ENCODE measurements around the gene GRB7.

The GRB7 gene

GRCh38 chr17:39775031-39775430, 37.3 kb downstream of the GRB7 start:
- DNase-seq, result peak; percentile 75

GRCh38 chr17:39776252-39776651, 38.5 kb downstream of the GRB7 start:
- DNase-seq, result no peak

DNA sequence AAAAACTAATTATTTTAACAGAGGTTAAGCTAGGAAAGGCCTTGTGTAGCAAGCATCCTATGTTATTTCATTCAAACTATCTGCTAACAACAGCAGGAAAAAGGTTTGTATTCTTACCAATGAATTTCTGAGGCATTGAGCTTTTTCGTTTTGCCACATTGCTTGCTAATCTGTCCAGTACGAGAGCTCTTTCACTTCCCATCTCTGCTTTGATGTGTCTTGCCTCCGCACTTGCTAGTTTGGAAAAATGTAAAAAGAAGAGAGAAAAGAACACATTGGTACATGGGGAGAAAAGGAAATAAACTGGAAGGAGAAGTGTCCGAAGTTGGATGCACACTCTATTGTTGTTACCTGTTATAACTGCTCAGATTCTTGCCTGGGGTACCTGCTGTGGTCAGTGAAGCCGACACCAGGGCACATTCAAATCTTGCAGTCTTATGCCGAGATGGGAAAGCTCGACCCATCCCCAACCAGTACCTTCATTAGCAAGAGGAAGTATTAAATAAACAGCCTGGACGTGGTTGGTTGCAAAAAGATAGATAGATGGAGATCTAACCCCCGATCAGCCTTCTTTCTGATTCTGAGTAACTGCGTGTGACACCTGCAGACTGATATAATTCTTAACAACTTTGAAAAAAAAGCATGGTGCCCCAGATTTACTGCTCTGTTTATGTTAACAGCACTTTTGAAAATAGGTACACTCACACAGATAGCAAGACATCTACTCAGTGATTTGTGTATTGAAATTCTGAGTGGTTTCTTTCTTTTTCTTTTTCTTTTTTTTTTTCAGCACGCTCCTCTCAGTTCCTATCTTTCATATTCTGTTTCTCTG, 40.0 kb downstream of the GRB7 start:
- DNase-seq, result peak; percentile 79

DNA sequence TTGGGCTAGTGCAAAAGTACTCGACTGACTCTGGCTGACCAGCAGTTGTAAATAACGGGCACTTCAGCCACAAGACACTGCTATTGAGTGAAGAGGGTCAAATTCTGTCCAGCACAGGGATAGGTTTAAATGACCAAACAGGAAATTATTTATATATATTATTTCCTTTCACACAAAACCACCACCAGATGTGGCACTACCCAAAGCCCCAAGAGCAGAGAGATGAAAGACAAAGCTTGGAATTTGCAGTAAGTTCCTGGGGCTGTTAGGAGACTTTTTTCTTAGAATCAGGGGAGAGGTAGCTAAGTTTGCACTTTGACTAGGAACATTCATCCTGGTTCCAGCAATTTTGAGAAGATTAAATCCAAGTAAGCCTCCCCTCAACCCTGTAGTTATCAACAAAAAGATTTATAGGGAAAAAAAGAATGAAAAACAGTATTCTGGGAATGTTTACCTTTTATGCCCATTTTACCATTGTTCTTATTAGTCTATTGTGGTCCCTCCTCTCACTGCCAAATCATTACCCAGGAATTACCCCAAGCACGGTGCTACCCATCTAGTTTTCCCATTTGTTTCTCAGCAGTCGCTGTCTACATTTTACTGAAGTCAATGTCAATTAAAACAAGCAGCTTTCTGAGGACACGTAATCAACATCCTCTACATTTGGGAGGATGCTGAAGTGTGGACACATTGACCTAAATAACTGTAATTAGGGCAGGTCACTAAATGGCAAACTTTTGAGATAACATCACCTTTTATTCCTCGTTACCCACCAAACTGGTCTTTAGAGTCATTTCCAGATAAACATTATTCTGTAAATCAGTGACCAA, 43.5 kb downstream of the GRB7 start:
- no peak for DNase-seq

DNA sequence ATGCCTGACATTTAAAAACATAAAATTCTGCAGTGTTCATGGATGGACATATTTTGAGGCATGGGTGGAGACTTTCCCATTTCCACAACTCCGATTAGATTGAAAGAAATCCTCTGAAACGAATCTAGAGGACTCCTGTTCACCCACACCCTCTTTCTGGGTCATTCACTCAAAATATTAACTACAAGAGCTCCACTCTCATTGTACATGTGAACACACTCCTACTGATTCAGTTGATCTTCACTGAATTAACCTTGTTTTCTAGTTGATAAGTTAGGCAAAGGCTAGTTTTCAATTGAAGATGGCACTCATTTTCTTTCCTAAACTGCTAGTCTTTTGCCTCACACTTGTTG, 44.1 kb downstream of the GRB7 start:
- no peak for DNase-seq

DNA sequence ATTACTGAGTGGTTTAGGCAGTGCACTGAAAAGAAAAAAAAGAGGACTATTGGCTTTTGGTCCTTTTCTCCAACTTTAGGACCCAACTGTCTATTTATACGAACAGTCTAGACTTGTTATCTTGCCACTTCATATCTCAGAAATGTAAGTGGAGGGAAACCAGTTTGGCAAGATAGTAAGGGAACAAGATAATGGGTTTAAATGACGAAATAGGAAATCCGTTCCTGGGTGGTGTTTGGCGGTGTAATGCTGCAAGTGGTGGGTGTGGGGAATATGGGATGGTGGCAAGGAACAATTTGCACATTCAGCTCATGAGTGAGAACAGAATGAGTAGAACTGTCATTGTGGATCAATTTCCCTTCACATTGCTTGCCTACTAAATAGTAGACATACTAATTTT, 44.7 kb downstream of the GRB7 start:
- DNase-seq, result no peak

DNA sequence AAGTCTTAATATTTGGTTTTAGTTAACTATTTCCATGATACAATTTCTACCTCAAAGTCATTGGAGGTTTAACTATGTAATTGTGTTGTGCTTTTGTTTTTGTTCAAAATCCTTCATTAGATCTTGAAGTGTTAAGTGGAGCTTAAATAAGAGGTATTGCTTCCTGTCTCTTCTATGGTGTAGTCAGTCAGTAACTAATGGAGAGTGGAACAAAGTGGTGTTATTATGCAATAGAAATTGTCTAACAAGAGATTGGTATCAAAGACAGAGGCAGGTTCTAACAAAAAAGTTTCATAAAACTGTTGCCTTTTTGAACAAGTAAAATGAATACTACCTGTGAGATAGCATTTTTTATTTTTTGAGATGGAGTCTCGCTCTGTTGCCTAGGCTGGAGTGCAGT, 45.2 kb downstream of the GRB7 start:
- no peak for DNase-seq

- DNase-seq, result no peak
Observed at GRCh38 chr17:39787041-39787440, 49.3 kb downstream of the GRB7 start.

GRCh38 chr17:39787743-39788484, 50.2 kb downstream of the GRB7 start:
- DNase-seq, result no peak

GRCh38 chr17:39791111-39791992, 53.6 kb downstream of the GRB7 start:
- DNase-seq, result peak; percentile 78

GRCh38 chr17:39792526-39793221, 54.9 kb downstream of the GRB7 start:
- peak; percentile 55 for DNase-seq

DNA sequence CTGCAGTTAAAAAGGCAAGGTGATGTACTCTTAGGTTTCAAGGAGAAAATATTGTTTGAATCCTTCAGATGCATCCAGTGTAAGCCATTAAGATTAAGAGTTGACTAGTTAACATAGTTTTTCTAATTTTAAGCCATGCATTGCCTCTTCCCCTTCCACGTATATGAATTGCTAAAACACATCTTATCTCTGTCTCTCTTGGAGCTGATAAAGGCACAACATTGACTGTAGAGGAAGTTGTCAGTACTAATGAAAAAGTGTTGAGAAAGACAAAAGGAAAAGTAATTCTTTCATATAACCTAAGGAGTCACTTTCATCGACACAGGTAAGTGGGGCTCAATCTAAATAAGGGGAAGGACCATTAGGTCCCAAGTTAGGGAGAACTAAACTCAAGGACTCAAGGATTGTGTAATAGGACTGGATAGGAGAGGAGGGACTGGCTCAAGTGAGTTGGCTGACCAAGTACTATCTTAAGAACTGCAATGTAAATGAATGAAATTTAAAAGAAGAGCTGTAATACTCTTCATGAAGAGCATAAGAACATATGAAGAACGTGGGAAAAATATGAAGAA, 55.6 kb downstream of the GRB7 start:
- no peak for DNase-seq

GRCh38 chr17:39794249-39794970, 56.7 kb downstream of the GRB7 start:
- peak; percentile 52 for DNase-seq
